DLD1 (cell line): Measurements from ENCODE around the gene PCNX2.

Experiments used
- in situ Hi-C: cut with HindIII; loops from 2 replicates; pipeline ENCODE4 v1.10.0; 2017; ENCODE audit warnings: low sequenced_read_pairs

The PCNX2 gene

GRCh38 chr1:232966663-232967062 is 328.9 kb downstream of the PCNX2 start:
- in situ Hi-C loops = no loop called here

- in situ Hi-C loops = no loop called here
Observed at GRCh38 chr1:232965912-232966217, 329.7 kb downstream of the PCNX2 start.

- in situ Hi-C loops = no loop called here
Observed at GRCh38 chr1:232965124-232965911, 330.2 kb downstream of the PCNX2 start.

- in situ Hi-C loops = no loop called here
Observed at GRCh38 chr1:232964601-232965000, 330.9 kb downstream of the PCNX2 start.

- in situ Hi-C loops = no loop called here
Observed at GRCh38 chr1:232962761-232963745, 332.5 kb downstream of the PCNX2 start.

- in situ Hi-C loops = no loop called here
Observed at GRCh38 chr1:232958067-232958466, 337.5 kb downstream of the PCNX2 start.

GRCh38 chr1:232956081-232956480 is 339.4 kb downstream of the PCNX2 start:
- in situ Hi-C loops = no loop called here

- in situ Hi-C loops = no loop called here
Observed at GRCh38 chr1:232954594-232955365, 340.7 kb downstream of the PCNX2 start.

- in situ Hi-C loops = no loop called here
Observed at GRCh38 chr1:232952514-232953499, 342.7 kb downstream of the PCNX2 start.

GRCh38 chr1:232951605-232952004 is 343.9 kb downstream of the PCNX2 start:
- in situ Hi-C loops = no loop called here

GRCh38 chr1:232951180-232951579 is 344.3 kb downstream of the PCNX2 start:
- in situ Hi-C loops = no loop called here

- in situ Hi-C loops = no loop called here
Observed at GRCh38 chr1:232950197-232951176, 345.0 kb downstream of the PCNX2 start, which contains the start of gene NTPCR. Gene NTPCR, plus strand, starts transcription at chr1:232950611. Its CDS starts 100 bp downstream, at chr1:232950711.

- in situ Hi-C loops = no loop called here
Observed at GRCh38 chr1:232949636-232950196, 345.8 kb downstream of the PCNX2 start.

GRCh38 chr1:232944347-232944746 is 351.2 kb downstream of the PCNX2 start:
- in situ Hi-C loops = no loop called here

GRCh38 chr1:232943679-232944252 is 351.8 kb downstream of the PCNX2 start:
- in situ Hi-C loops = no loop called here

GRCh38 chr1:232942413-232943294 is 352.9 kb downstream of the PCNX2 start:
- in situ Hi-C loops = no loop called here

GRCh38 chr1:232940262-232940661 is 355.3 kb downstream of the PCNX2 start:
- in situ Hi-C loops = no loop called here
